Activated T-helper 1 cell treated with Interleukin-2 at 50 U/mL for 16 hours (primary cell): ENCODE results near the gene CDC37.
"Not testable (repeated sequence)": the region's sequence is repeated elsewhere in the genome, so short reads cannot be mapped to it uniquely, and the experiment has no call there.

ENCODE experiments used
- DNase-seq: peaks from one replicate; pipeline ENCODE4 v3.0.0-alpha.2; 2020; ENCODE audit warnings: low read depth

The CDC37 gene

GRCh38 chr19:10419646-10420443 lies 16.5 kb upstream of the CDC37 start:
- DNase-seq, result no peak

- no peak for DNase-seq
These were observed 15.9 kb upstream of the CDC37 start for GRCh38 chr19:10419200-10419645.

GRCh38 chr19:10418485-10419199 lies 15.3 kb upstream of the CDC37 start:
- no peak for DNase-seq

- DNase-seq, result no peak
These were observed 14.8 kb upstream of the CDC37 start for GRCh38 chr19:10418235-10418484.

- no peak for DNase-seq
These were observed 14.3 kb upstream of the CDC37 start for GRCh38 chr19:10417541-10418234.

GRCh38 chr19:10416380-10417257 lies 13.3 kb upstream of the CDC37 start:
- peak; percentile 87 for DNase-seq

- DNase-seq, result no peak
These were observed 12.7 kb upstream of the CDC37 start for GRCh38 chr19:10416083-10416379.

GRCh38 chr19:10412257-10412977 lies 9.1 kb upstream of the CDC37 start:
- no peak for DNase-seq

- not testable (repeated sequence) for DNase-seq
These were observed 7.9 kb upstream of the CDC37 start for GRCh38 chr19:10411224-10411623.

- no peak for DNase-seq
These were observed 5.4 kb upstream of the CDC37 start for GRCh38 chr19:10408511-10409283.

GRCh38 chr19:10407096-10407495 lies 3.8 kb upstream of the CDC37 start:
- DNase-seq, result no peak

GRCh38 chr19:10406191-10406590 lies 2.8 kb upstream of the CDC37 start:
- DNase-seq, result no peak

- no peak for DNase-seq
These were observed 1.8 kb upstream of the CDC37 start for GRCh38 chr19:10404888-10405820.

GRCh38 chr19:10402441-10403038 lies 802 bp downstream of the CDC37 start:
- no peak for DNase-seq

GRCh38 chr19:10399878-10400277 lies 3.5 kb downstream of the CDC37 start:
- no peak for DNase-seq

- DNase-seq, result not testable (repeated sequence)
These were observed 4.0 kb downstream of the CDC37 start for GRCh38 chr19:10399340-10399739.

- no peak for DNase-seq
These were observed 4.5 kb downstream of the CDC37 start for GRCh38 chr19:10398819-10399218.

- DNase-seq, result no peak
These were observed 7.4 kb downstream of the CDC37 start for GRCh38 chr19:10395917-10396316.

- DNase-seq, result no peak
These were observed 7.9 kb downstream of the CDC37 start for GRCh38 chr19:10395436-10395835.
